HepG2 (cell line): ENCODE measurements around the gene TXNRD2. TPM values are rescaled to one million over a fixed set of nuclear protein-coding genes. Genes with fewer than 3 reads are reported as not detected.

Source experiments
- CBX2 ChIP-seq, 2 experiments: fragments of 200-600 bp in 1 of 2; sonication (generic); formaldehyde crosslinking in 1 of 2; IDR thresholded peaks; 2 replicates each; pipeline versions ENCODE4 v1.7.0 to v1.8.1; 2018 to 2022; ENCODE audit warnings: low read depth in 2 of 2, low read length in 1 of 2, mild to moderate bottlenecking in 1 of 2, missing genetic modification reagents in 1 of 2
- FOXA1 ChIP-seq, 2 experiments: fragments of 450-650 bp in 1 of 2; sonication (generic) in 1 of 2; formaldehyde crosslinking in 1 of 2; IDR thresholded peaks; 2 replicates each; pipeline versions ENCODE4 v1.4.0 to v1.6.1; 2016 to 2020; ENCODE audit warnings: missing genetic modification reagents in 1 of 2
- HNRNPL ChIP-seq: fragments of 200-400 bp; formaldehyde crosslinking; IDR thresholded peaks from 2 replicates; pipeline ENCODE4 v1.6.1; 2017; ENCODE audit warnings: mild to moderate bottlenecking, low read depth, low read length
- IRF2 ChIP-seq: IDR thresholded peaks from 2 replicates; pipeline ENCODE4 v1.6.1; 2018; ENCODE audit warnings: missing genetic modification reagents, missing compliant biosample characterization
- NFE2L1 ChIP-seq: sonication (generic); formaldehyde crosslinking; IDR thresholded peaks from 2 replicates; pipeline ENCODE4 v1.4.0; 2020; ENCODE audit warnings: missing genetic modification reagents, mild to moderate bottlenecking, borderline replicate concordance
- STAG1 ChIP-seq: sonication (generic); formaldehyde crosslinking; IDR thresholded peaks from 2 replicates; pipeline ENCODE4 v1.4.0; 2020; ENCODE audit warnings: missing genetic modification reagents
- ZFAT ChIP-seq: sonication (generic); formaldehyde crosslinking; conservative IDR thresholded peaks from 2 replicates; pipeline ENCODE4 v1.8.1; 2023; ENCODE audit warnings: missing genetic modification reagents, inconsistent platforms
- polyA plus RNA-seq, 8 experiments: library from polyadenylated mRNA; depleted of rRNA in 3 of 8; stranded (reverse) in 7 of 8; unstranded in 1 of 8; fragments of >200 nt; fragmentation: Illumina TruSeq in 4 of 8; extraction: Trizol in 4 of 8; gene quantifications; 2 replicates each; pipeline versions ENCODE4 v1.2.1 to v1.2.3, GENCODE V29; 2011 to 2016; ENCODE audit warnings: low read depth in 4 of 8, missing spikeins in 1 of 8, mixed read lengths in 1 of 8; ENCODE audit not compliant: insufficient read depth in 1 of 8
- total RNA-seq, 5 experiments: library from RNA; depleted of rRNA; stranded (reverse); fragments of >200 nt; fragmentation: Illumina TruSeq; extraction: Trizol; gene quantifications; 2 replicates each; pipeline ENCODE4 v1.2.3, GENCODE V29; 2016; ENCODE audit warnings: low read depth in 1 of 5
- TF ChIP-seq, protein P1 (sequence below): sonication (generic); formaldehyde crosslinking; IDR thresholded peaks from 2 replicates; pipeline ENCODE4 v1.4.0; 2020; ENCODE audit warnings: missing genetic modification reagents
- TF ChIP-seq, protein P2 (sequence below), 2 experiments: sonication (generic) in 1 of 2; formaldehyde crosslinking in 1 of 2; IDR thresholded peaks; 2 replicates each; pipeline versions ENCODE4 v1.4.0 to v1.6.1; 2018 to 2020; ENCODE audit warnings: missing genetic modification reagents in 2 of 2, borderline replicate concordance in 1 of 2, low read depth in 1 of 2, mild to moderate bottlenecking in 1 of 2, missing biosample characterization in 1 of 2
- TF ChIP-seq, protein P3 (sequence below): sonication (generic); formaldehyde crosslinking; IDR thresholded peaks from 2 replicates; pipeline ENCODE4 v1.4.0; 2020; ENCODE audit warnings: missing genetic modification reagents, borderline replicate concordance
- TF ChIP-seq, protein P4 (sequence below): sonication (generic); formaldehyde crosslinking; IDR thresholded peaks from 2 replicates; pipeline ENCODE4 v1.4.0; 2020; ENCODE audit warnings: missing genetic modification reagents

TXNRD2 gene
- total and polyA plus RNA-seq, 2 of the 13 experiments (the other 11 are each of a cell fraction or from before 2014, with no cell fraction given), result 17.5 to 18.6 TPM

DNA sequence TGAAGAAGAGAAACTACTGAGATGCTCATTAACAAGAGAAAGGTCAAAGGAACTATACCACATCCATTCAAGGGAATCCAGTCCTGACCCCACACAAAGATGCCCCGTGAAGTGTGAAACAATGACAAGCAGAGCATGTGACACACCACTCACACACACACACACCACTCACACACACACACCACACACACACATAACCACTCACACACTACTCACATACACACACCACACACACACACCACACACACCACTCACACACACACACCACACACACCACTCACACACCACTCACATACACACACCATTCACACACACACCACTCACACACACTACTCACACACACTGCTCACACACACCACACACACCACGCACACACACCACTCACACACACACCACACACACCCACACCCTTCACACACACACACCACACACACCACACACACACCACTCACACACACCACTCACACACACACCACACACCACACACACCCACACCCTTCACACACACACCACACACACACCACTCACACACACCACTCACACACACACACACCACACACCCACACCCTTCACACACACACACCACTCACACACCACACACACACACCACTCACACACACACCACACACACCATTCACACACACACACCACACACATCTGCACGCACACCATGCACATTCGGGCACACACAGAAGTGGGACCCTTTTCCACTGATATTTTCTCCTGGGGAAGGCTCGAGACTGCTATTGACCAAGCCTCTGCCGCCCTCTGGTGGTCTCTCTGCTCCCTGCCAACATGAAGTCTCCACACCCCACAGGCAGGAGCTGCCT lies 32.1 kb downstream of the TXNRD2 start (continued):
- TF ChIP-seq ZFAT (no peak), FOXA1 (IDR thresholded peaks at IDR 0.05) (no peak), FOXA1 (CRISPR knock-in tag; IDR thresholded peaks at IDR 0.05) (peak; percentile 10; the same call in 1 of the 2 replicates), HNRNPL (peak; percentile 97), STAG1 (CRISPR knock-in tag) (peak; percentile 96), CBX2 (IDR thresholded peaks at IDR 0.05; ENCODE audit: low read depth, low read length) (no peak), CBX2 (CRISPR knock-in tag; IDR thresholded peaks at IDR 0.05; ENCODE audit: low read depth) (no peak), IRF2 (CRISPR knock-in tag) (0 out of 2 replicates have a peak, but pooled peaks have one; percentile 27), NFE2L1 (CRISPR knock-in tag) (0 out of 2 replicates have a peak, but pooled peaks have one; percentile 31)
- TF ChIP-seq, protein P1, sequence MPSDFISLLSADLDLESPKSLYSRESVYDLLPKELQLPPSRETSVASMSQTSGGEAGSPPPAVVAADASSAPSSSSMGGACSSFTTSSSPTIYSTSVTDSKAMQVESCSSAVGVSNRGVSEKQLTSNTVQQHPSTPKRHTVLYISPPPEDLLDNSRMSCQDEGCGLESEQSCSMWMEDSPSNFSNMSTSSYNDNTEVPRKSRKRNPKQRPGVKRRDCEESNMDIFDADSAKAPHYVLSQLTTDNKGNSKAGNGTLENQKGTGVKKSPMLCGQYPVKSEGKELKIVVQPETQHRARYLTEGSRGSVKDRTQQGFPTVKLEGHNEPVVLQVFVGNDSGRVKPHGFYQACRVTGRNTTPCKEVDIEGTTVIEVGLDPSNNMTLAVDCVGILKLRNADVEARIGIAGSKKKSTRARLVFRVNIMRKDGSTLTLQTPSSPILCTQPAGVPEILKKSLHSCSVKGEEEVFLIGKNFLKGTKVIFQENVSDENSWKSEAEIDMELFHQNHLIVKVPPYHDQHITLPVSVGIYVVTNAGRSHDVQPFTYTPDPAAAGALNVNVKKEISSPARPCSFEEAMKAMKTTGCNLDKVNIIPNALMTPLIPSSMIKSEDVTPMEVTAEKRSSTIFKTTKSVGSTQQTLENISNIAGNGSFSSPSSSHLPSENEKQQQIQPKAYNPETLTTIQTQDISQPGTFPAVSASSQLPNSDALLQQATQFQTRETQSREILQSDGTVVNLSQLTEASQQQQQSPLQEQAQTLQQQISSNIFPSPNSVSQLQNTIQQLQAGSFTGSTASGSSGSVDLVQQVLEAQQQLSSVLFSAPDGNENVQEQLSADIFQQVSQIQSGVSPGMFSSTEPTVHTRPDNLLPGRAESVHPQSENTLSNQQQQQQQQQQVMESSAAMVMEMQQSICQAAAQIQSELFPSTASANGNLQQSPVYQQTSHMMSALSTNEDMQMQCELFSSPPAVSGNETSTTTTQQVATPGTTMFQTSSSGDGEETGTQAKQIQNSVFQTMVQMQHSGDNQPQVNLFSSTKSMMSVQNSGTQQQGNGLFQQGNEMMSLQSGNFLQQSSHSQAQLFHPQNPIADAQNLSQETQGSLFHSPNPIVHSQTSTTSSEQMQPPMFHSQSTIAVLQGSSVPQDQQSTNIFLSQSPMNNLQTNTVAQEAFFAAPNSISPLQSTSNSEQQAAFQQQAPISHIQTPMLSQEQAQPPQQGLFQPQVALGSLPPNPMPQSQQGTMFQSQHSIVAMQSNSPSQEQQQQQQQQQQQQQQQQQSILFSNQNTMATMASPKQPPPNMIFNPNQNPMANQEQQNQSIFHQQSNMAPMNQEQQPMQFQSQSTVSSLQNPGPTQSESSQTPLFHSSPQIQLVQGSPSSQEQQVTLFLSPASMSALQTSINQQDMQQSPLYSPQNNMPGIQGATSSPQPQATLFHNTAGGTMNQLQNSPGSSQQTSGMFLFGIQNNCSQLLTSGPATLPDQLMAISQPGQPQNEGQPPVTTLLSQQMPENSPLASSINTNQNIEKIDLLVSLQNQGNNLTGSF, result no peak
- TF ChIP-seq, protein P2, sequence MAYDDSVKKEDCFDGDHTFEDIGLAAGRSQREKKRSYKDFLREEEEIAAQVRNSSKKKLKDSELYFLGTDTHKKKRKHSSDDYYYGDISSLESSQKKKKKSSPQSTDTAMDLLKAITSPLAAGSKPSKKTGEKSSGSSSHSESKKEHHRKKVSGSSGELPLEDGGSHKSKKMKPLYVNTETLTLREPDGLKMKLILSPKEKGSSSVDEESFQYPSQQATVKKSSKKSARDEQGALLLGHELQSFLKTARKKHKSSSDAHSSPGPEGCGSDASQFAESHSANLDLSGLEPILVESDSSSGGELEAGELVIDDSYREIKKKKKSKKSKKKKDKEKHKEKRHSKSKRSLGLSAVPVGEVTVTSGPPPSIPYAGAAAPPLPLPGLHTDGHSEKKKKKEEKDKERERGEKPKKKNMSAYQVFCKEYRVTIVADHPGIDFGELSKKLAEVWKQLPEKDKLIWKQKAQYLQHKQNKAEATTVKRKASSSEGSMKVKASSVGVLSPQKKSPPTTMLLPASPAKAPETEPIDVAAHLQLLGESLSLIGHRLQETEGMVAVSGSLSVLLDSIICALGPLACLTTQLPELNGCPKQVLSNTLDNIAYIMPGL (CRISPR knock-in tag; IDR thresholded peaks at IDR 0.05; ENCODE audit: borderline replicate concordance in 1 of 2, low read depth in 1 of 2), result peak in 1 of 2 experiments; percentile 51; a peak in 1 of 4 replicates
- TF ChIP-seq, protein P3, sequence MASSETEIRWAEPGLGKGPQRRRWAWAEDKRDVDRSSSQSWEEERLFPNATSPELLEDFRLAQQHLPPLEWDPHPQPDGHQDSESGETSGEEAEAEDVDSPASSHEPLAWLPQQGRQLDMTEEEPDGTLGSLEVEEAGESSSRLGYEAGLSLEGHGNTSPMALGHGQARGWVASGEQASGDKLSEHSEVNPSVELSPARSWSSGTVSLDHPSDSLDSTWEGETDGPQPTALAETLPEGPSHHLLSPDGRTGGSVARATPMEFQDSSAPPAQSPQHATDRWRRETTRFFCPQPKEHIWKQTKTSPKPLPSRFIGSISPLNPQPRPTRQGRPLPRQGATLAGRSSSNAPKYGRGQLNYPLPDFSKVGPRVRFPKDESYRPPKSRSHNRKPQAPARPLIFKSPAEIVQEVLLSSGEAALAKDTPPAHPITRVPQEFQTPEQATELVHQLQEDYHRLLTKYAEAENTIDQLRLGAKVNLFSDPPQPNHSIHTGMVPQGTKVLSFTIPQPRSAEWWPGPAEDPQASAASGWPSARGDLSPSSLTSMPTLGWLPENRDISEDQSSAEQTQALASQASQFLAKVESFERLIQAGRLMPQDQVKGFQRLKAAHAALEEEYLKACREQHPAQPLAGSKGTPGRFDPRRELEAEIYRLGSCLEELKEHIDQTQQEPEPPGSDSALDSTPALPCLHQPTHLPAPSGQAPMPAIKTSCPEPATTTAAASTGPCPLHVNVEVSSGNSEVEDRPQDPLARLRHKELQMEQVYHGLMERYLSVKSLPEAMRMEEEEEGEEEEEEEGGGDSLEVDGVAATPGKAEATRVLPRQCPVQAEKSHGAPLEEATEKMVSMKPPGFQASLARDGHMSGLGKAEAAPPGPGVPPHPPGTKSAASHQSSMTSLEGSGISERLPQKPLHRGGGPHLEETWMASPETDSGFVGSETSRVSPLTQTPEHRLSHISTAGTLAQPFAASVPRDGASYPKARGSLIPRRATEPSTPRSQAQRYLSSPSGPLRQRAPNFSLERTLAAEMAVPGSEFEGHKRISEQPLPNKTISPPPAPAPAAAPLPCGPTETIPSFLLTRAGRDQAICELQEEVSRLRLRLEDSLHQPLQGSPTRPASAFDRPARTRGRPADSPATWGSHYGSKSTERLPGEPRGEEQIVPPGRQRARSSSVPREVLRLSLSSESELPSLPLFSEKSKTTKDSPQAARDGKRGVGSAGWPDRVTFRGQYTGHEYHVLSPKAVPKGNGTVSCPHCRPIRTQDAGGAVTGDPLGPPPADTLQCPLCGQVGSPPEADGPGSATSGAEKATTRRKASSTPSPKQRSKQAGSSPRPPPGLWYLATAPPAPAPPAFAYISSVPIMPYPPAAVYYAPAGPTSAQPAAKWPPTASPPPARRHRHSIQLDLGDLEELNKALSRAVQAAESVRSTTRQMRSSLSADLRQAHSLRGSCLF (CRISPR knock-in tag), result no peak
- TF ChIP-seq, protein P4, sequence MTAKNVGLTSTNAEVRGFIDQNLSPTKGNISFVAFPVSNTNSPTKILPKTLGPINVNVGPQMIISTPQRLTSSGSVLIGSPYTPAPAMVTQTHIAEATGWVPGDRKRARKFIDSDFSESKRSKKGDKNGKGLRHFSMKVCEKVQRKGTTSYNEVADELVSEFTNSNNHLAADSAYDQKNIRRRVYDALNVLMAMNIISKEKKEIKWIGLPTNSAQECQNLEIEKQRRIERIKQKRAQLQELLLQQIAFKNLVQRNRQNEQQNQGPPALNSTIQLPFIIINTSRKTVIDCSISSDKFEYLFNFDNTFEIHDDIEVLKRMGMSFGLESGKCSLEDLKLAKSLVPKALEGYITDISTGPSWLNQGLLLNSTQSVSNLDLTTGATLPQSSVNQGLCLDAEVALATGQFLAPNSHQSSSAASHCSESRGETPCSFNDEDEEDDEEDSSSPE (CRISPR knock-in tag), result no peak
